Endothelial cell (in vitro differentiated cells): ENCODE measurements around the gene AFMID. TPM values are rescaled to one million over a fixed set of nuclear protein-coding genes. Genes with fewer than 3 reads are reported as not detected.
"Not testable (repeated sequence)": the region's sequence is repeated elsewhere in the genome, so short reads cannot be mapped to it uniquely, and the experiment has no call there.

ENCODE experiments used
- DNase-seq: peaks from one replicate; pipeline ENCODE4 v3.0.0; 2021; ENCODE audit warnings: low spot score
- H3K27ac Mint-ChIP-seq: one replicate; pipeline ENCODE4 v1.8.0; 2021; ENCODE audit warnings: mixed read lengths, inconsistent platforms; ENCODE audit not compliant: unreplicated experiment
- H3K27me3 Mint-ChIP-seq: one replicate; pipeline ENCODE4 v1.8.0; 2021; ENCODE audit warnings: mild to moderate bottlenecking, moderate library complexity, mixed read lengths, inconsistent platforms; ENCODE audit not compliant: unreplicated experiment
- H3K36me3 Mint-ChIP-seq: one replicate; pipeline ENCODE4 v1.8.0; 2021; ENCODE audit warnings: mild to moderate bottlenecking, low read depth, mixed read lengths, inconsistent platforms; ENCODE audit not compliant: unreplicated experiment
- H3K4me1 Mint-ChIP-seq: one replicate; pipeline ENCODE4 v1.8.0; 2021; ENCODE audit warnings: mild to moderate bottlenecking, mixed read lengths, inconsistent platforms; ENCODE audit not compliant: unreplicated experiment
- H3K4me3 Mint-ChIP-seq: one replicate; pipeline ENCODE4 v1.8.0; 2021; ENCODE audit warnings: mild to moderate bottlenecking, mixed read lengths, inconsistent platforms; ENCODE audit not compliant: unreplicated experiment
- H3K9me3 Mint-ChIP-seq: one replicate; pipeline ENCODE4 v1.8.0; 2021; ENCODE audit warnings: mixed read lengths, inconsistent platforms; ENCODE audit not compliant: unreplicated experiment
- long read RNA-seq: library from polyadenylated mRNA; unstranded; transcript quantifications from one replicate; pipeline ENCODE4 v2.0.0, GENCODE V29; 2020; ENCODE audit not compliant: unreplicated experiment
- total RNA-seq: library from RNA; stranded (reverse); fragmentation: NEBNext Ultra II Directional; extraction: Animal tissue kit (Norgen Biotek cat#: 25700); gene quantifications from one replicate; pipeline ENCODE4 v1.2.1, GENCODE V29; 2021; ENCODE audit not compliant: unreplicated experiment
- TF ChIP-seq, protein P1 (sequence below): fragments of 200-600 bp; sonication (generic); IDR thresholded peaks from one replicate; pipeline ENCODE4 v1.5.0; 2021; ENCODE audit warnings: antibody characterized with exemption; ENCODE audit not compliant: unreplicated experiment

Gene AFMID, protein sequence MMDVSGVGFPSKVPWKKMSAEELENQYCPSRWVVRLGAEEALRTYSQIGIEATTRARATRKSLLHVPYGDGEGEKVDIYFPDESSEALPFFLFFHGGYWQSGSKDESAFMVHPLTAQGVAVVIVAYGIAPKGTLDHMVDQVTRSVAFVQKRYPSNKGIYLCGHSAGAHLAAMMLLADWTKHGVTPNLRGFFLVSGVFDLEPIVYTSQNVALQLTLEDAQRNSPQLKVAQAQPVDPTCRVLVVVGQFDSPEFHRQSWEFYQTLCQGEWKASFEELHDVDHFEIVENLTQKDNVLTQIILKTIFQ
- 135 TPM for total RNA-seq
- long read RNA-seq, partial matches to known transcripts = 0 of 22 reads
- long read RNA-seq, other reads (novel, unspliced or antisense) = 21 of 22 reads

DNA sequence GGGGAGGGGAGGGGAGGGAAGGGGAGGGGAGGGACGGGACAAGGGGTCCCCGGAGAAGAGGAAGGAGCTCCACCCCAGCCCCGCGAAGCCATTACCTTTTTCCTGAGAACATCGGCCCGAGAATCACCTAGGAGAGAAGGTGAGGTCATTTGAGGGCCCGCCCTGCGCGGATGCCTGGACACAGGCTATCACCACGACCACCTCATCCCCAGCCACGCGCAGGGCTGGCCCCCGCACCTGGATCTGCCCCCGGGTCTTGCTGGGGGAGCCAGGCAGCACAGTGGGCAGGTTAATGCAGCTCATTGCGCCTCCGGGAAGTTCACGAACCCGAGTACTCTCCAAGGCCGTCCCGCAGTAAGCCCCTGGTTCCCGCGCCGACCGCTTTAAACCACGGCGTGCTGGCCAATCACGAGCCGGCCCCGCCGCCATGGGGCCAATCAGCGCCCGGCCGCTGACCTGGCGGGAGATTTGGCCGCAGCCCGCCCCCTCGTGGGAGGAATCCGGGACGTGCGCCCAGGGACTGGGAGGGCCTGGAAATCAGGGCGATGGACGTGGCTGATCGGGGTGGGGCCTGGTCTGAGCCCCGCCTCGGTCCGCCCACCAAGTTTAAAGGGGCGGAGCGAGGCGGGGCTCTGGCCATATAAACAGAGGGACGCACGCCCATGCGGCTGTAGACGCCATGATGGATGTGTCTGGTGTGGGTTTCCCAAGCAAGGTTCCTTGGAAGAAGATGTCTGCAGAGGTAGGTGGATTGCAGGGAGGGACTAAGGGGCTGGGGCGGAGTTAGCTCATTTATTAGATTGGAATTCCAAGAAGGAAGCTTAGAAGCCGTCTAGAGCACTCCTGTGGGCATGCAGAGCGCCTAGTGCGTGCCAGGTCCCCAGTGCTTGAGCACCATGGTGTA lies at the start of gene AFMID, which contains the start of gene TK1:
Gene AFMID, plus strand, starts transcription at position 671 of the 904 bp plus-strand sequence. Its CDS starts 9 bp downstream, at position 680.
Gene TK1, minus strand, starts transcription at position 361 of the 904 bp plus-strand sequence. Its CDS starts 58 bp downstream, at position 303.
- peaks cover 5% of the 10 kb centered on the region for H3K36me3 Mint-ChIP-seq
- TF ChIP-seq, protein P1, sequence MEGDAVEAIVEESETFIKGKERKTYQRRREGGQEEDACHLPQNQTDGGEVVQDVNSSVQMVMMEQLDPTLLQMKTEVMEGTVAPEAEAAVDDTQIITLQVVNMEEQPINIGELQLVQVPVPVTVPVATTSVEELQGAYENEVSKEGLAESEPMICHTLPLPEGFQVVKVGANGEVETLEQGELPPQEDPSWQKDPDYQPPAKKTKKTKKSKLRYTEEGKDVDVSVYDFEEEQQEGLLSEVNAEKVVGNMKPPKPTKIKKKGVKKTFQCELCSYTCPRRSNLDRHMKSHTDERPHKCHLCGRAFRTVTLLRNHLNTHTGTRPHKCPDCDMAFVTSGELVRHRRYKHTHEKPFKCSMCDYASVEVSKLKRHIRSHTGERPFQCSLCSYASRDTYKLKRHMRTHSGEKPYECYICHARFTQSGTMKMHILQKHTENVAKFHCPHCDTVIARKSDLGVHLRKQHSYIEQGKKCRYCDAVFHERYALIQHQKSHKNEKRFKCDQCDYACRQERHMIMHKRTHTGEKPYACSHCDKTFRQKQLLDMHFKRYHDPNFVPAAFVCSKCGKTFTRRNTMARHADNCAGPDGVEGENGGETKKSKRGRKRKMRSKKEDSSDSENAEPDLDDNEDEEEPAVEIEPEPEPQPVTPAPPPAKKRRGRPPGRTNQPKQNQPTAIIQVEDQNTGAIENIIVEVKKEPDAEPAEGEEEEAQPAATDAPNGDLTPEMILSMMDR = peak; percentile 92
- H3K27me3 Mint-ChIP-seq = peaks cover 8% of the 10 kb centered on the region

DNA sequence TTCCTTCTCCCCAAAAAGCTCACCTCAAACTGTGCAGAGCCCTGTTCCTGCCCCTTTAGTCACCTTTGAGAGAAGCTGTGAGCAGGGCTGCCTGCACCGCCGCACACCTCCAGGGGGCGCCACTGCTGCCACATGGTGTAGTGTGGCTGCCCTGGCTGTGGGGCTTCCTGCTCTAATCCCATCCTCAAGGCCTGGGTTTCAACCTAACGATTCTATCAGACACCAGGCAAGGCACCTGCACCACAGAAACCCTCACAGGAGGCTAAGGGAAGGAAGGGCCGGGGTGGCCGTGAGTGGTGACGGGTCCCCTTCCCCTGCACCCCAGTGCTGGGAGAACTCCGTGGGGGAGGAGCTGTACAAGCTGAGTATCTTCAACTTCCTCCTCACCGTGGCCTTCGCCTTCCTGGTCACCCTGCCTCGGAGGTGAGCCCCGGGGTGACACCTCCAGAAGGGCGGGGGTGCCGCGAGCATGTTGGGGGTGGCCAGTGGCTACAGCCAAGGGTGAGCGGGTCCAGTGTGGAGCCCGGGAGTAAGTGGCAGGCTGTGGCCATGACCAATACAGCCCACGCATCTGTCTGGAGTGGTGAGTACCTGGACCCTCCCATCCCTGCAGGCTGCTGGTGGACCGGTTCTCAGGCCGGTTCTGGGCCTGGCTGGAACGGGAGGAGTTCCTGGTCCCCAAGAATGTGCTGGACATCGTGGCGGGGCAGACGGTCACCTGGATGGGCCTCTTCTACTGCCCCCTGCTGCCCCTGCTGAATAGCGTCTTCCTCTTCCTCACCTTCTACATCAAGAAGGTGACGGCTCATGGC lies 49.6 kb upstream of the AFMID start:
- Mint-ChIP-seq H3K36me3 (peaks cover 24% of the 10 kb centered on the region), H3K4me3 (peak overlapping the region; percentile 37), H3K27me3 (peaks cover 14% of the 10 kb centered on the region), H3K4me1 (peaks cover 26% of the 10 kb centered on the region), H3K9me3 (no peaks in the 10 kb centered on the region), H3K27ac (no peak overlapping the region)
- TF ChIP-seq, protein P1 = peak; percentile 49
- no peak for DNase-seq

More for the DNA sequence above, at the start of gene AFMID, which contains the start of gene TK1:
- Mint-ChIP-seq H3K27ac (peak within 1 kb of the TSS; percentile 57), H3K9me3 (no peaks in the 10 kb centered on the region), H3K4me1 (peaks cover 13% of the 10 kb centered on the region), H3K4me3 (peak within 1 kb of the TSS; percentile 90)
- DNase-seq = peak; percentile 100

DNA sequence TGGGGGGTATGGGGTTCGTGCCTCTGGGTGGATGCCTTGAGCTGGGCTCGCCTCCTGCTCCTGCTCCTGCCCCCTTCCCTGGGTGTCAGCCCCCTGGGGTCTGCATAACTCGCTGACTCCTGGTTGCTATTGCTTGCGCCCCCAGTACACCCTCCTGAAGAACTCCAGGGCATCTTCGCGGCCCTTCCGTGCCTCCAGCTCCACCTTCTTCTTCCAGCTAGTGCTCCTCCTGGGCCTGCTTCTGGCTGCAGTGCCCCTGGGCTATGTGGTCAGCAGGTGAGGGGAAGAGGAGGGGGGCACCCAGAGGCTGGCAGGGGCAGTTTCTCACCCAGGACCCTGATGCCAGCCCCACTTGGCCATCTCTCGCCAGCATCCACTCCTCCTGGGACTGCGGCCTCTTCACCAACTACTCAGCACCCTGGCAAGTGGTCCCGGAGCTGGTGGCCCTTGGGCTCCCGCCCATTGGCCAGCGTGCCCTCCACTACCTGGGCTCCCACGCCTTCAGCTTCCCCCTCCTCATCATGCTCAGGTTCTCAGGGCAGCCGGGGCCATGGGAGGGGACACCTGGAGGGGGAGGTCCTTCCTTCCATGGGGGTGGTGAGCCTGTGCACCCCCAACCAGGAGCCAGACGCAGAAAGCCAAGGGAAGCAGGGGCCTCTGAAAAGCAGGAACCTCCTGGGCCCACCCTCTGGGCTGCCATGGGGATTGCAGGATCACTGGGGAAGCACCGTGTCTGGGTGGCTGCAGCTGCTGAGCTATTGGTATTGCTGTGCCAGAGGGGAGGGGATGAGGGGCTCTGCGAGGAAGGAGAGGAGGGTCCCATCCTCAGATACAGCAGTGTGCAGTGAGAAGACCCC lies 48.7 kb upstream of the AFMID start:
- DNase-seq = no peak
- peaks cover 25% of the 10 kb centered on the region for H3K36me3 Mint-ChIP-seq
- TF ChIP-seq, protein P1 = no peak
- H3K9me3 Mint-ChIP-seq = no peaks in the 10 kb centered on the region
- H3K27ac Mint-ChIP-seq = no peak overlapping the region
- peaks cover 14% of the 10 kb centered on the region for H3K27me3 Mint-ChIP-seq
- peaks cover 20% of the 10 kb centered on the region for H3K4me1 Mint-ChIP-seq
- H3K4me3 Mint-ChIP-seq = no peak overlapping the region

DNA sequence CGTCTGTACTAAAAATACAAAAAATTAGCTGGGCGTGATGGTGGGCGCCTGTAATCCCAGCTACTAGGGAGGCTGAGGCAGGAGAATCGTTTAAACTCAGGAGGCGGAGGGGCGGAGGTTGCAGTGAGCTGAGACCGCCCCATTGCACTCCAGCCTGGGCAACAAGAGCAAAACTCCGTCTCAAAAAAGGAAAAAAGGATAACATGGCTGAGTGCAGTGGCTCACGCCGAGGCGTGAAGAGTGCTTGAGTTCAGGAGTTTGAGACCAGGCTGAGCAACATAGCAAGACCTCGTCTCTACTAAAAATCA lies 47.3 kb upstream of the AFMID start:
- H3K27me3 Mint-ChIP-seq, H3K9me3 Mint-ChIP-seq, H3K27ac Mint-ChIP-seq, DNase-seq, H3K4me3 Mint-ChIP-seq: not testable (repeated sequence)
- Mint-ChIP-seq H3K4me1 (peaks cover 14% of the 10 kb centered on the region), H3K36me3 (peaks cover 16% of the 10 kb centered on the region)
